Neuron (in vitro differentiated cells): ENCODE data around the gene DUOX2.
"Not testable (repeated sequence)": the region's sequence is repeated elsewhere in the genome, so short reads cannot be mapped to it uniquely, and the experiment has no call there.

Experiments used
- H2AFZ ChIP-seq: one replicate; pipeline ENCODE4 v1.6.1; 2013; ENCODE audit warnings: low read depth, mild to moderate bottlenecking, inconsistent platforms, low read length, moderate library complexity
- H3K27me3 ChIP-seq: one replicate; pipeline ENCODE4 v1.6.1; 2013; ENCODE audit warnings: low read length; ENCODE audit not compliant: insufficient read depth
- H3K36me3 ChIP-seq: one replicate; pipeline ENCODE4 v1.6.1; 2013; ENCODE audit warnings: low read length; ENCODE audit not compliant: insufficient read depth
- H3K4me1 ChIP-seq: one replicate; pipeline ENCODE4 v1.6.1; 2013; ENCODE audit warnings: low read length; ENCODE audit not compliant: insufficient read depth
- H3K4me3 ChIP-seq: 2 replicates; pipeline ENCODE4 v1.5.1; 2013; ENCODE audit warnings: mild to moderate bottlenecking, low read length, moderate library complexity
- H3K9me3 ChIP-seq: one replicate; pipeline ENCODE4 v1.6.1; 2013; ENCODE audit warnings: low read length

The DUOX2 gene

DNA sequence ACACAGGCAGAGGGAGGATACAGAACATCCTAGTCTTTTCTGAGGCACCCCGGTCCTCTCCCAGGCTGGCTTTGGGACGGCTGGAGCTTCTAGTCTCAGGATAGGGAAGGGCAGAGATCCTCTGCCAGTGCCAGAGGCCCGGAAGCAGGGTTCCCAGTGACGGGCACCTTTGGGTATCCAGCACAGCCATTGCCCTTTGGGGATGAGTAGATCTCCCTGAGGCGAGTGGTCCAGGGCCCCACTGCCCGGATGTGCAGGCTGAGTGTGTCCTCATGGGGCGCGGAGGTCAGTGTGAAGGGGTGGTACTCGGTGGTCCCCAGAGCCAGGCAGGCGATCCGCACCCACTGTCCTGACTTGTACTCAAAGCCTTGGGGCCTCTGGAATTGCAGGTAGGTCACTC, 18.3 kb downstream of the DUOX2 start:
- H3K4me1 ChIP-seq, result no peaks in the 10 kb centered on the region
- H2AFZ ChIP-seq, result no peak overlapping the region
- no peak overlapping the region for H3K4me3 ChIP-seq
- H3K9me3 ChIP-seq, result no peaks in the 10 kb centered on the region
- no peaks in the 10 kb centered on the region for H3K36me3 ChIP-seq
- H3K27me3 ChIP-seq, result peaks cover 23% of the 10 kb centered on the region

GRCh38 chr15:45094358-45094730, 19.6 kb downstream of the DUOX2 start:
- Histone ChIP-seq H3K36me3 (no peaks in the 10 kb centered on the region), H3K27me3 (peaks cover 23% of the 10 kb centered on the region), H3K4me1 (no peaks in the 10 kb centered on the region), H3K4me3 (no peak overlapping the region), H3K9me3 (no peaks in the 10 kb centered on the region), H2AFZ (no peak overlapping the region)

DNA sequence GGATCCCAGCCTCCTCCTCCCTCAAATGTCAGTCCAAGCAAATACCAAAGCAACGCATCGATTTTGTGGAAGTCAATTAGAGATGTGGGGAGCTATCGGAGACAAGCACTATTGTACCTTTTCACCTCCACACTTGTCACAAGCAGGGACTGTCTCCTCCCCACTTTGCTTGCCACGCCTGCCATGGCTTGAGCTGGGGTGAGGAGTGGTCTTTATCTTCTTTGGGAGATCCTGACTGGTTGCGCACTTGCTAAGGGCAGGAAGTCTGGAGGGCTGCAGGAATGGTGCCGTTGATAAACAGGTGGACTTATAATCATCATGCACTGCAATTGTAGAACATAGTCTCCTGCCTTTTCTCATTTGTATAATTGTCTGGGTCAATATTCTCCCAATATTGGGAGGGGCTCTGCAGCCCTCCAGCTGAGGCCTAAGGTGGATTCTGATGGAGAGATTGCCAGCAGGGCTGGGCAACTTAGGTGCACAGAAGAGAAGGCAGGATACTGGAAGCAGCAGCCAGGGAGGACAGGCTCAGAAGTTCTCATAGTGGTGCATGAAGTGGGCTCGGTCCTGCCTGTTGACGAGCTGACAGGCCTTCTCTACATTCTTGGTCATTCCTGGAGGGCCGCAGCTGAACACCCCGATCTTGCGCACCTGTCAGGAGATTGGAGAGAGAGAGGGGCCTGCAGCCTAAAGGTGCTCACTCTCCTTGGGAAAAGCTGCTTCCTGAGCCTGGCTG, 20.2 kb downstream of the DUOX2 start:
- peaks cover 28% of the 10 kb centered on the region for H3K27me3 ChIP-seq
- no peak overlapping the region for H2AFZ ChIP-seq
- H3K4me3 ChIP-seq, result no peak overlapping the region
- H3K36me3 ChIP-seq, result no peaks in the 10 kb centered on the region
- H3K9me3 ChIP-seq, result no peaks in the 10 kb centered on the region
- no peaks in the 10 kb centered on the region for H3K4me1 ChIP-seq

GRCh38 chr15:45093013-45093412, 21.0 kb downstream of the DUOX2 start:
- H2AFZ ChIP-seq, result no peak overlapping the region
- H3K4me3 ChIP-seq, result no peak overlapping the region
- no peaks in the 10 kb centered on the region for H3K4me1 ChIP-seq
- no peaks in the 10 kb centered on the region for H3K9me3 ChIP-seq
- no peaks in the 10 kb centered on the region for H3K36me3 ChIP-seq
- peaks cover 29% of the 10 kb centered on the region for H3K27me3 ChIP-seq

DNA sequence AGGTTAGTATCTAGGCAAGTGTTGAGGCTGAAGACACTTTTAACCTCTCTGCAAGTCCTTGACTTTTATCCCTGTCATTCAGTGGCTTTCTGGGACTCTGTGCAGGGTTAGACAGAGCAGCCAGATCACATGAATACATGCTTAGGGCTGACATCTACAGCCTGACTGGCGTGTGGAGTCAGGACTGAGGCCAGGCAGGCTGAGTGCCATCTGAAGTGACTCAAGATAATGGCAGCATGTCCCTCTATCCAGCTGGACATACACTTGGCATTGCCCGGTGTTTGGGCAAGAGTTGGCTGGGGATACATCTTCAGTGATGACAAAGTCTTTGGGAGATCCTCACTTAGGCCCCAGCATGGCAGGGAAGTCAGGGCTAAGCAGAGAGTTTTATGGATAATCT, 22.4 kb downstream of the DUOX2 start:
- H2AFZ ChIP-seq, result no peak overlapping the region
- H3K4me1 ChIP-seq, result no peaks in the 10 kb centered on the region
- no peak overlapping the region for H3K4me3 ChIP-seq
- H3K9me3 ChIP-seq, result no peaks in the 10 kb centered on the region
- peaks cover 29% of the 10 kb centered on the region for H3K27me3 ChIP-seq
- no peaks in the 10 kb centered on the region for H3K36me3 ChIP-seq

GRCh38 chr15:45091161-45091560, 22.8 kb downstream of the DUOX2 start:
- no peak overlapping the region for H3K4me3 ChIP-seq
- no peaks in the 10 kb centered on the region for H3K4me1 ChIP-seq
- H3K9me3 ChIP-seq, result no peaks in the 10 kb centered on the region
- H3K36me3 ChIP-seq, result no peaks in the 10 kb centered on the region
- H2AFZ ChIP-seq, result no peak overlapping the region
- peaks cover 29% of the 10 kb centered on the region for H3K27me3 ChIP-seq

DNA sequence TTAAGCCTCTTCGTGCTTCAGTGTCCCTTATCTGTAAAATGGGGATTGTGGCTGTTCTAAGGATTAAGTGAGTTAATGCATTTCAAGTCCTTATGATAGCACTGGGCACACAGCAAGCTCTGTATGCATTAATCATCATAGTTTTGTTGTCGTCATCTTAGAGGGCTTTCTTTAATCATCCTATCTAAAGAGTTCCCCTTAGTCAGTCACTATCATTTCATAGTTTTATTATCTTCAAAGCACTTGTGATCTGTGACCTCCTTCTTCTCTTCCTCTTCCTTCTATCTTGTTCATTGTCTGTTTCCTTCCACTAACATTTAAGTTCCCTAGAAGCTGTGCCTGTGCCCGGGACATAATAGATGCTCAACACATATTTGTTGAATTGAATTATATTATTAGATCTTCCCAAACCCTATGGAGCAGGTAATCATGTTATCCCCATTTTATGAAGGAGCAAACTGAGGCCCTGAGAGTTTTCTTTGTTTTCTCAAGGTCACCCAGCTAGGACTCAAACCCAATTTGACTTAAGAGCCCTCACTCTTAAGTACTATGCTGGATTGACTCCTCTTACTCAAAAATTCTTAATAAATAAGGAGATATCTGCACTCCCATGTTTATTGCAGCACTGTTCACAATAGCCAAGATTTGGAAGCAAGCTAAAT, 24.1 kb downstream of the DUOX2 start:
- Histone ChIP-seq H3K4me1 (no peaks in the 10 kb centered on the region), H3K36me3 (no peaks in the 10 kb centered on the region), H2AFZ (no peak overlapping the region), H3K4me3 (no peak overlapping the region), H3K27me3 (peaks cover 21% of the 10 kb centered on the region), H3K9me3 (no peaks in the 10 kb centered on the region)

DNA sequence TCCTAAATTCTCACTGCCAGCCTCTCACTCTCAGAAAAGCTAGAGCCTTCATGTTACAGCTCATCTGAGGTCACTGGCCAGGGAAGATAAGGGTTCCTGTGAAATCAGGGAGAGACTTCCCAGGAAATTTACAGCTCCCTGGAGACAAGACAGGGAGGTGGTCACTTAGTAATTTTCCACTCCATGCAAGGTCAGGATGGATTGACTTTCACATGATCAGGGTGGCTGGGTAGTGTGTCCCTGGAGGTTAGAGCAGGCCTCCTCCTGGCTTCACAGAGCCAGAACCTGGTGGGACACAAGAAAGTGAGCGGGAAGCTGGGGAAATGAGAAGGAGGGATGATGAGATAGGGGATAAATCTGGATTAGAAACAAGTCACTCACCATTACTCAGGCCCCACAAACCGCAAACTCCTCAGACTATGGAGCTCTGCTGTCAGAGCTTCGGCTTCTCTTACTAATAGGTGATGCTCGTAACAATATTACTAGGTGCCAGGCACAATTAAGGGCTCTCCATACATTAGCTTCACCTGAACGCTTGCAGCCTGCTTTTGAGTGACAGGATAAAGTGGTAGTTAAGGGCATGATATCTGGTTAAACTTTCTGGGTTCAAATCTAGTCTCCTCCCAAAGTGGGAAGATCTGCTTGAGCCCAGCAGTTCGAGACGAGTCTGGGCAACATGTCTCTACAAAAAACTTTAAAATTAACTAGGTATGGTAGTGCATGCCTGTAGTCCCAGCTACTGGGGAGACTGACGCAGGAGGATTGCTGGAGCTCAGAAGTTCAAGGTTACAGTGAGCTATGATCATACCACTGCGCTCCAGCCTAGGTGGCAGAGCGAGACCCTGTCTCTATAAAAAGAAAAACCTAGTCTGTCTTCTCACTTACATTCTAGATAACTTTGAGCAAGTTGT, 24.9 kb downstream of the DUOX2 start:
- H3K4me1 ChIP-seq, result no peaks in the 10 kb centered on the region
- peaks cover 17% of the 10 kb centered on the region for H3K27me3 ChIP-seq
- H3K9me3 ChIP-seq, result no peaks in the 10 kb centered on the region
- H2AFZ ChIP-seq, result no peak overlapping the region
- no peak overlapping the region for H3K4me3 ChIP-seq
- no peaks in the 10 kb centered on the region for H3K36me3 ChIP-seq

DNA sequence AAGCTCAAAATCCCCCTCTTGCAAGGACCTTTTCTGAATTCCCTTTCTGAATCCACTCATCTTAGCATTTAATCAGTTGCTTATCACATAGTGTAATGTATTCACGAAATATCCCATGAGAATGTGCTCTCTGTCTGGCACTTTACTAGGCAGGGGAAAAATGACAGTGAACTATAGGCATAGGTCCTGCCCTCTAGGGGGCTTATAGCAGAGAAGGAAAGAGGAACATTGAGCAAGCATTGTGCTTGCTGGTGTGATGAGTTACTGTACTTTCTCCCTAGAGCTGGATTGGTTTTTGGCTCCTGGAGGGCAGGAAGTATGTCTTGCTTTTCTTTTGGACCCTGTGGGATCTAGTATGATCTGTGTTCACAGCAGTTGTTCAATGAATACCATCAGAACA, 26.5 kb downstream of the DUOX2 start:
- Histone ChIP-seq H3K9me3 (no peaks in the 10 kb centered on the region), H2AFZ (no peak overlapping the region), H3K27me3 (peaks cover 12% of the 10 kb centered on the region), H3K4me3 (no peak overlapping the region), H3K4me1 (no peaks in the 10 kb centered on the region), H3K36me3 (no peaks in the 10 kb centered on the region)

GRCh38 chr15:45084163-45084562, 29.8 kb downstream of the DUOX2 start:
- no peaks in the 10 kb centered on the region for H3K9me3 ChIP-seq
- peaks cover 6% of the 10 kb centered on the region for H3K27me3 ChIP-seq
- no peak overlapping the region for H3K4me3 ChIP-seq
- no peaks in the 10 kb centered on the region for H3K36me3 ChIP-seq
- no peaks in the 10 kb centered on the region for H3K4me1 ChIP-seq
- H2AFZ ChIP-seq, result no peak overlapping the region

- H3K36me3 ChIP-seq, result no peaks in the 10 kb centered on the region
- peaks cover 2% of the 10 kb centered on the region for H3K27me3 ChIP-seq
- no peak overlapping the region for H2AFZ ChIP-seq
- H3K4me1 ChIP-seq, result no peaks in the 10 kb centered on the region
- no peak overlapping the region for H3K4me3 ChIP-seq
- no peaks in the 10 kb centered on the region for H3K9me3 ChIP-seq
Observed at GRCh38 chr15:45083223-45083622, 30.7 kb downstream of the DUOX2 start.

DNA sequence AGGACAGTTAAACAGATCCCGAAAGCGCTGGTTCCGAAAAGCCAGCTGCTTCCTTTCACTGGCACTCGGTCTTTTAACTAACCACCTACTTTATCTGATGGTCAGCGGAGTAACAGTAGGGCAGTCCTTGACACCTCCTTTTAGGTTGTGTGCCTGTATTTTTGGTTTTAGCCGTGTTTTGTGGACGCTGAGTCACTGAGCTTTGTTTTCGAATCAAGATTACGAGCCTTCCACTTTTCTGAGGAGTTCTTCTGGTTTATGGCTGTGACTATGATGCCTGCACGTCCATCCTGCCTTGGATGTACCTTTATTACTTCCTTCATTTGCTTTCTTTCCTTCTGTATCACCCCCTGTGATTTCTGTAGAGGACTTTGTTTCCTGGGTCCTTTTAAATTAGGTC, 31.6 kb downstream of the DUOX2 start:
- H3K9me3 ChIP-seq, H3K27me3 ChIP-seq, H3K4me3 ChIP-seq, H3K4me1 ChIP-seq, H3K36me3 ChIP-seq, H2AFZ ChIP-seq: not testable (repeated sequence)

DNA sequence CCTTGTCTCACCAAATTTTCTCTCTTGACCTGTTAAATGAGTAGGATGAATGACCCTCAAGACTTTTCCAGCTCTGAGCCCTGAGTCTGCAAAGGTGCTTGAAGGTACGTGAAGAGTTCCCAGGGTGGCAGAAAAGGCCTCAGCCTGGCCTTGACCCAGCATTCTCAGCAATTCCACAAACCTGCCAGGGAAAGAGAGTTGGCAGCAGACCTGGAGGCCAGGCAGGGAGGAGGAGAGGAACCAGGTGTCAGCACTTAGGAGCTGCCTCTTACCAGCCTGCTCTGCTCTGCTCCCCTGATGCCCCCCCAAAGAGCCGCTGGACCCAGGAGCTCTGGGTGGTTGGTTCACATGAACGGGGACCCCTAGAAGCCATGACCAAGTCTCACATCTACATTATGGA, 33.4 kb downstream of the DUOX2 start:
- not testable (repeated sequence) for H3K36me3 ChIP-seq, H3K27me3 ChIP-seq, H3K4me3 ChIP-seq, H3K4me1 ChIP-seq, H2AFZ ChIP-seq, H3K9me3 ChIP-seq
